OCI-LY3 (cell line): ENCODE data around the gene APOLD1.

Experiments
- H2AFZ ChIP-seq: fragments of 200-600, 300-600 bp; shearing (Covaris generic); 2 replicates; pipeline ENCODE4 v1.6.0; 2014; ENCODE audit warnings: antibody characterized with exemption, low read depth, low read length
- H3K27ac ChIP-seq: fragments of 200-600, 300-600 bp; sonication (generic); 2 replicates; pipeline ENCODE4 v1.5.1; 2014; ENCODE audit warnings: mild to moderate bottlenecking, low read length, moderate library complexity, mixed read lengths
- H3K27me3 ChIP-seq: fragments of 200-600, 300-600 bp; sonication (generic); 2 replicates; pipeline ENCODE4 v1.6.1; 2014; ENCODE audit warnings: low read depth, low read length, mixed read lengths
- H3K36me3 ChIP-seq: fragments of 200-600, 300-600 bp; sonication (generic); replicated peaks from 2 replicates; pipeline ENCODE3; 2014; ENCODE audit warnings: low read depth, low read length, mixed read lengths
- H3K4me1 ChIP-seq: fragments of 300-600, 200-600 bp; sonication (generic); 2 replicates; pipeline ENCODE4 v1.6.1; 2014; ENCODE audit warnings: low read length, mixed read lengths
- H3K4me2 ChIP-seq: fragments of 200-600, 300-600 bp; sonication (generic); 2 replicates; pipeline ENCODE4 v1.6.1; 2014; ENCODE audit warnings: low read length, mixed read lengths
- H3K4me3 ChIP-seq: fragments of 300-600, 200-600 bp; sonication (generic); 2 replicates; pipeline ENCODE4 v1.5.1; 2014; ENCODE audit warnings: antibody characterized with exemption, mild to moderate bottlenecking, low read length, moderate library complexity
- H3K79me2 ChIP-seq: fragments of 300-600, 200-600 bp; shearing (Covaris generic); 2 replicates; pipeline ENCODE4 v1.6.1; 2014; ENCODE audit warnings: mild to moderate bottlenecking, low read length, mixed read lengths
- H3K9ac ChIP-seq: fragments of 300-600, 200-600 bp; shearing (Covaris generic); 2 replicates; pipeline ENCODE4 v1.6.0; 2014; ENCODE audit warnings: mild to moderate bottlenecking, low read length, moderate library complexity
- H3K9me3 ChIP-seq: fragments of 200-600, 300-600 bp; shearing (Covaris generic); 2 replicates; pipeline ENCODE4 v1.6.1; 2014; ENCODE audit warnings: low read length, mixed read lengths; ENCODE audit not compliant: insufficient read depth
- H4K20me1 ChIP-seq: fragments of 200-600, 300-600 bp; sonication (generic); 2 replicates; pipeline ENCODE4 v1.6.1; 2016; ENCODE audit warnings: low read length, mixed read lengths; ENCODE audit not compliant: insufficient read depth
- EZH2phosphoT487 ChIP-seq: fragments of 200-600 bp; shearing (Covaris generic); IDR thresholded peaks from 2 replicates; pipeline ENCODE4 v1.6.1; 2018; ENCODE audit warnings: antibody characterized with exemption, mixed run types, low read depth
- TF ChIP-seq, protein P1 (sequence below): fragments of 200-600, 300-600 bp; sonication (generic); IDR thresholded peaks from 2 replicates; pipeline ENCODE4 v1.5.1; 2014; ENCODE audit warnings: antibody characterized with exemption, low read length, low read depth

The APOLD1 gene

DNA sequence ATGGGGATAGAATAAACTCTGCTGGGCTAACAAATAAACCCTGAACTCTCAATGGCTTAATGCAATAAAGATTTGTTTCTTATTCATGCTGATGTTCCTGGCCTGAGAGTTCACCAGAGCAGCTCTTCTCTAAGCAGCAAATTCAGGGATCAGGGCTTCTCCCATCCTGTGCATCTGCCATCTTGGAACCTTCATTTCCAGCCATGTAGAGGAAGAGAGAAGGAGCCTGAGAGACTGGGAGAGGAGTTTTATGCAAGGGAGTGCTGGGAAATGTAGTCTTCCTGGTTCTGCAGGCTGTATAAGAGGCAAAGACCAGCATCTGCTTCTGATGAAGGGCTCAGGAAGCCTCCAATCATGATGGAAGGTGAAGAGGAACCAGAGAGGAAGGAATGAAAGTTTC lies 20.6 kb upstream of the APOLD1 start:
- TF ChIP-seq EZH2phosphoT487 = no peak
- TF ChIP-seq, protein P1, sequence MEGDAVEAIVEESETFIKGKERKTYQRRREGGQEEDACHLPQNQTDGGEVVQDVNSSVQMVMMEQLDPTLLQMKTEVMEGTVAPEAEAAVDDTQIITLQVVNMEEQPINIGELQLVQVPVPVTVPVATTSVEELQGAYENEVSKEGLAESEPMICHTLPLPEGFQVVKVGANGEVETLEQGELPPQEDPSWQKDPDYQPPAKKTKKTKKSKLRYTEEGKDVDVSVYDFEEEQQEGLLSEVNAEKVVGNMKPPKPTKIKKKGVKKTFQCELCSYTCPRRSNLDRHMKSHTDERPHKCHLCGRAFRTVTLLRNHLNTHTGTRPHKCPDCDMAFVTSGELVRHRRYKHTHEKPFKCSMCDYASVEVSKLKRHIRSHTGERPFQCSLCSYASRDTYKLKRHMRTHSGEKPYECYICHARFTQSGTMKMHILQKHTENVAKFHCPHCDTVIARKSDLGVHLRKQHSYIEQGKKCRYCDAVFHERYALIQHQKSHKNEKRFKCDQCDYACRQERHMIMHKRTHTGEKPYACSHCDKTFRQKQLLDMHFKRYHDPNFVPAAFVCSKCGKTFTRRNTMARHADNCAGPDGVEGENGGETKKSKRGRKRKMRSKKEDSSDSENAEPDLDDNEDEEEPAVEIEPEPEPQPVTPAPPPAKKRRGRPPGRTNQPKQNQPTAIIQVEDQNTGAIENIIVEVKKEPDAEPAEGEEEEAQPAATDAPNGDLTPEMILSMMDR = no peak
- no peak overlapping the region for H3K4me2 ChIP-seq
- no peak overlapping the region for H2AFZ ChIP-seq
- H3K27me3 ChIP-seq = no peaks in the 10 kb centered on the region
- H3K9ac ChIP-seq = no peak overlapping the region
- H3K4me1 ChIP-seq = no peaks in the 10 kb centered on the region
- H3K9me3 ChIP-seq = no peaks in the 10 kb centered on the region
- no peaks in the 10 kb centered on the region for H3K79me2 ChIP-seq
- H3K4me3 ChIP-seq = no peak overlapping the region
- H3K36me3 ChIP-seq = no peaks in the 10 kb centered on the region
- no peaks in the 10 kb centered on the region for H4K20me1 ChIP-seq
- H3K27ac ChIP-seq = no peak overlapping the region

DNA sequence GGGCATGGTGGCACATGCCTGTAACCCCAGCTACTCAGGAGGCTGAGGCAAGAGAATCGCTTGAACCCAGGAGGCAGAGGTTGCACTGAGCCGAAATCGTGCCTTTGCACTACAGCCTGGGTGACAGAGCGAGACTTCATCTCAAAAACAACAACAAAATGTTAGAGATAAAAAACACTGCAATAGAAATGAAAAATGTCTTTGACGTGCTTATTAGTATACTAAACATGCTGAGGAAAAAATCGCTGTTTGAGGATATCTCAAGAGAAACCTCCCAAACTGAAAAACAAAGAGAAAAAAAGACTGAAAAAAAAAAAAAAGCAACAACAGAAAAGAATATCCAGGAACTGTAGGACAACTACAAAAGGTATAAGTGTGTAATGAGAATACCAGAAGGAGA lies 15.2 kb upstream of the APOLD1 start:
- H3K9me3 ChIP-seq = 0 out of 2 replicates have a peak, but pooled peaks cover 4% of the 10 kb centered on the region
- peaks cover 17% of the 10 kb centered on the region; the same call in 1 of the 2 replicates for H3K27me3 ChIP-seq
- no peak overlapping the region for H2AFZ ChIP-seq
- no peaks in the 10 kb centered on the region for H3K79me2 ChIP-seq
- no peak overlapping the region for H3K27ac ChIP-seq
- H3K4me1 ChIP-seq = no peaks in the 10 kb centered on the region
- no peak overlapping the region for H3K4me3 ChIP-seq
- no peaks in the 10 kb centered on the region for H4K20me1 ChIP-seq
- no peak overlapping the region for H3K9ac ChIP-seq
- H3K4me2 ChIP-seq = no peak overlapping the region
- TF ChIP-seq, protein P1 = no peak
- no peak for TF ChIP-seq EZH2phosphoT487
- H3K36me3 ChIP-seq = no peaks in the 10 kb centered on the region

GRCh38 chr12:12774791-12775190 lies 10.7 kb upstream of the APOLD1 start:
- Histone ChIP-seq H3K79me2 (no peaks in the 10 kb centered on the region), H3K36me3 (no peaks in the 10 kb centered on the region), H2AFZ (no peak overlapping the region), H4K20me1 (no peaks in the 10 kb centered on the region), H3K27me3 (peaks cover 46% of the 10 kb centered on the region), H3K4me2 (no peak overlapping the region), H3K9me3 (0 out of 2 replicates have a peak, but pooled peaks cover 4% of the 10 kb centered on the region), H3K9ac (no peak overlapping the region), H3K27ac (no peak overlapping the region), H3K4me3 (no peak overlapping the region), H3K4me1 (no peaks in the 10 kb centered on the region)
- TF ChIP-seq EZH2phosphoT487 = no peak
- TF ChIP-seq, protein P1 = no peak

DNA sequence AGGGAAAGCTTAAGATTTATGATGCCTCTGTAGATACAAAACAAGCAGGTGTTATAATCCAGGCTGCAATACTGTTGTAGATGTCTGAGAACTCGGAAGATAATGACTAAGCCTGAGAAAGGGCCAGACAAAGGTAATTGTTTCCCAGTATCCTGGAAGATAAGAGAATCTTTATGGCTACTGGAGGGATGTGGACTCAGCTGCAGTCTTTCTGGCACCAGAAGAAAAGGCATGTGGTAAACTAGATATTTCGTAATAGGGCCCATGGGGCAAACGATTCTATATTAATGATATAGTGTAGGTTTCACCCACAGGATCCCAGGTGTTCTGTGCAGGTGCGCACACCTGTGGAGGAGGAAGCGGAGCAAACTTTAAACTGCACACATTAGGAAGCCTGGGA lies 9.2 kb upstream of the APOLD1 start:
- no peak overlapping the region for H3K27ac ChIP-seq
- no peaks in the 10 kb centered on the region for H3K9me3 ChIP-seq
- H3K36me3 ChIP-seq = no peaks in the 10 kb centered on the region
- H3K27me3 ChIP-seq = peaks cover 46% of the 10 kb centered on the region
- H3K4me1 ChIP-seq = no peaks in the 10 kb centered on the region
- H3K79me2 ChIP-seq = no peaks in the 10 kb centered on the region
- H4K20me1 ChIP-seq = no peaks in the 10 kb centered on the region
- H3K4me3 ChIP-seq = no peak overlapping the region
- no peak overlapping the region for H2AFZ ChIP-seq
- H3K9ac ChIP-seq = no peak overlapping the region
- H3K4me2 ChIP-seq = no peak overlapping the region
- TF ChIP-seq, protein P1 = no peak
- no peak for TF ChIP-seq EZH2phosphoT487
